ENCODE data around the gene PEX11B. TPM values are rescaled to one million over a fixed set of nuclear protein-coding genes. Genes with fewer than 3 reads are reported as not detected.

The PEX11B gene
- total RNA-seq, 2 experiments from 2014 or later = 11.6 to 13.2 TPM

- peaks cover 0 to 4% of the 10 kb centered on the region in 2 experiments for H3K9me3 ChIP-seq (ENCODE audit: control insufficient read depth in 1 of 2, insufficient read depth in 1 of 2, low read length in 2 of 2)
- peak within 1 kb of the TSS; percentile 94 for H3K27ac Mint-ChIP-seq
- intact Hi-C loops (cut with DNase I, micrococcal nuclease) = loop anchor here (2.0 to 5.0 kb wide), 3 partner anchors 33 to 137 kb away; partner anchors contain the start of genes RBM8A (in 1 of the 2) and TXNIP (in 1 of the 2)
- H3K4me1 ChIP-seq (ENCODE audit: insufficient read depth, low read length) = peaks cover 55% of the 10 kb centered on the region
- peak within 1 kb of the TSS; percentile 58 to 62 for H3K27ac ChIP-seq (ENCODE audit: low read depth in 1 of 2, low read length in 2 of 2)
- peak within 1 kb of the TSS; percentile 72 for H3K4me3 ChIP-seq (ENCODE audit: low read length)
- H3K36me3 ChIP-seq (ENCODE audit: insufficient read depth, low read length) = no peaks in the 10 kb centered on the region
- ChIA-PET POLR2A (interaction anchor here (0.6 to 6.2 kb wide), 26 partner anchors 8 to 140 kb away, joined by 3 to 154 read pairs (median 6); partner anchors contain the start of genes LIX1L, NUDT17, PEX11B and PIAS3), CTCF (interaction anchor here (0.8 to 5.4 kb wide), 8 partner anchors 14 to 119 kb away, joined by 3 to 40 read pairs (median 8); partner anchors contain the start of genes NUDT17 and RBM8A)
- H3K27me3 Mint-ChIP-seq = no peaks in the 10 kb centered on the region
- no peaks in the 10 kb centered on the region for H3K27me3 ChIP-seq (ENCODE audit: control insufficient read depth in 1 of 2, insufficient read depth in 2 of 2, low read length in 2 of 2)
- peaks cover 15% of the 10 kb centered on the region for H3K36me3 Mint-ChIP-seq (ENCODE audit: low read depth)
- H3K9me3 Mint-ChIP-seq = no peaks in the 10 kb centered on the region
- ATAC-seq (ENCODE audit: poor library complexity) = peak; percentile 90
- peak; percentile 75 to 96 (median 88) for DNase-seq
- peaks cover 55% of the 10 kb centered on the region for H3K4me1 Mint-ChIP-seq (ENCODE audit: low read depth)
- H3K4me3 Mint-ChIP-seq = peak within 1 kb of the TSS; percentile 94
- TF ChIP-seq CTCF (IDR thresholded peaks at IDR 0.05) = no peak
These were observed 46.0 kb upstream of the PEX11B start, which contains the start of the genes ANKRD34A and POLR3GL for GRCh38 chr1:145964328-145965118. ANKRD34A (minus strand) TSS chr1:145964575; CDS start chr1:145961759, 2,816 bp downstream. POLR3GL (plus strand) TSS chr1:145964690; CDS start chr1:145974866, 10,176 bp downstream.

GRCh38 chr1:145963265-145964019, 44.9 kb upstream of the PEX11B start:
- POLR2A ChIA-PET = interaction anchor here (0.7 to 6.2 kb wide), 21 partner anchors 7 to 139 kb away, joined by 3 to 154 read pairs (median 8); partner anchors contain the start of genes LIX1L, NUDT17, PEX11B and PIAS3
- Mint-ChIP-seq H3K4me3 (peak overlapping the region; percentile 94), H3K27ac (peak overlapping the region; percentile 94)

More at GRCh38 chr1:145963265-145964019, 44.9 kb upstream of the PEX11B start:
- H3K27me3 Mint-ChIP-seq = no peaks in the 10 kb centered on the region
- peaks cover 15% of the 10 kb centered on the region for H3K36me3 Mint-ChIP-seq (ENCODE audit: low read depth)
- DNase-seq (peak in 1 of 14 experiments; percentile 23), ATAC-seq (ENCODE audit: poor library complexity) (no peak)
- no peaks in the 10 kb centered on the region for H3K36me3 ChIP-seq (ENCODE audit: insufficient read depth, low read length)
- peak overlapping the region; percentile 72 for H3K4me3 ChIP-seq (ENCODE audit: low read length)
- H3K9me3 ChIP-seq (ENCODE audit: control insufficient read depth in 1 of 2, insufficient read depth in 1 of 2, low read length in 2 of 2) = peaks cover 0 to 4% of the 10 kb centered on the region in 2 experiments
- peak overlapping the region; percentile 58 to 62 for H3K27ac ChIP-seq (ENCODE audit: low read depth in 1 of 2, low read length in 2 of 2)
- H3K27me3 ChIP-seq (ENCODE audit: control insufficient read depth in 1 of 2, insufficient read depth in 2 of 2, low read length in 2 of 2) = no peaks in the 10 kb centered on the region
- no peaks in the 10 kb centered on the region for H3K9me3 Mint-ChIP-seq
- CTCF ChIA-PET = interaction anchor here (1.0 to 5.4 kb wide), 6 partner anchors 14 to 118 kb away, joined by 4 to 40 read pairs (median 14); partner anchors contain the start of genes NUDT17 and RBM8A
- H3K4me1 Mint-ChIP-seq (ENCODE audit: low read depth) = peaks cover 66% of the 10 kb centered on the region
- H3K4me1 ChIP-seq (ENCODE audit: insufficient read depth, low read length) = peaks cover 57% of the 10 kb centered on the region
- intact Hi-C loops (cut with DNase I, micrococcal nuclease) = loop anchor here (2.0 to 5.0 kb wide), 2 partner anchors 34 to 37 kb away; partner anchors contain the start of genes RBM8A (in 1 of the 2) and TXNIP (in 1 of the 2)
- no peak for TF ChIP-seq CTCF (IDR thresholded peaks at IDR 0.05)

All from CD4-positive, alpha-beta T cell (primary cell).